SH-SY5Y (cell line): ENCODE data around the gene CRABP1.

Experiments used
- GATA2 ChIP-seq: IDR thresholded peaks from 2 replicates; pipeline ENCODE4 v1.6.1; 2011; ENCODE audit warnings: mild to moderate bottlenecking, low read depth, low read length
- GATA3 ChIP-seq: IDR thresholded peaks from 2 replicates; pipeline ENCODE4 v1.6.1; 2011; ENCODE audit warnings: low read depth, mild to moderate bottlenecking, low read length, moderate library complexity

The CRABP1 gene

GRCh38 chr15:78324144-78324543 is 16.0 kb upstream of the CRABP1 start:
- TF ChIP-seq GATA2, result no peak

GRCh38 chr15:78325092-78325843 is 14.9 kb upstream of the CRABP1 start:
- no peak for TF ChIP-seq GATA3
- no peak for TF ChIP-seq GATA2

DNA sequence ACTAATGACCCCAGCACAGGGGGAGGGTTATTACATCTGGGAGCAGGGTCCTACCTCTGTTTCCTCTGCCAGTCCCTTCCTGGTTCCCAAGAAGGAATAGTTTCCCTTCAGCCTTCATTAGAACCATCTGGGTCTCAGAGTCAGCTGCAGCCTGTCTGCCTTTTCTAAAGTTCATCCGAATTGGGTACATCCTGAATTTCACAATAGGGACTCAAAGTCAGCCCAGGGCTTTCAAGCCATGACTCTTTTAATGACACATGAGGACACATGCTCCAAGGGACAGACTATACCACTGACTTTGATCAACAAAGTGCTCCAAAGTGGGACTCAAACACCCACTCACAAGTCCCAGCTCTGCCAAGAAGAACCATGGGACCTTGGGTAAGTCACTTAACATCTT is 12.7 kb upstream of the CRABP1 start:
- TF ChIP-seq GATA3, result no peak
- TF ChIP-seq GATA2, result no peak

- TF ChIP-seq GATA3, result no peak
These were observed 10.5 kb upstream of the CRABP1 start for GRCh38 chr15:78329625-78330024.

- TF ChIP-seq GATA3 (no peak), GATA2 (no peak)
These were observed 5.3 kb upstream of the CRABP1 start for GRCh38 chr15:78334845-78335244.

DNA sequence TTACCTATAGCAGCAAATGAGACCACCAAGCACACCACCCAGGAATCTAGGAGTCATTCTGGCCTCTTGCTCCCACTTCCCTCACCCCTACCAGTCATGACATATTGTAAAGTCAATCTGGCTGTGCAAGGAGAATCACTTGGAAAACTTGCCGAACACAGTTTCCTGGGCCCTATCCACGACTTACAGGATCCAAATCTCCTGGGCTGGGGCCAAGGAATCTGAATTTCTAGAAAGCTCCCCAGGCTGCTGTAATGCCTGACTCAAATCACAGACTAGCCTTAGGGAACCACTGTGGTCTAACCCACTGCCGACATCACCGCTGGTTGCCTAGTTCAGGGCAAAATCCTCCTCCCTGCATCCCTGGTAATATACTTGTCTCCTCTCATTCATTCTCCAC is 4.2 kb upstream of the CRABP1 start:
- TF ChIP-seq GATA2 (no peak), GATA3 (no peak)

DNA sequence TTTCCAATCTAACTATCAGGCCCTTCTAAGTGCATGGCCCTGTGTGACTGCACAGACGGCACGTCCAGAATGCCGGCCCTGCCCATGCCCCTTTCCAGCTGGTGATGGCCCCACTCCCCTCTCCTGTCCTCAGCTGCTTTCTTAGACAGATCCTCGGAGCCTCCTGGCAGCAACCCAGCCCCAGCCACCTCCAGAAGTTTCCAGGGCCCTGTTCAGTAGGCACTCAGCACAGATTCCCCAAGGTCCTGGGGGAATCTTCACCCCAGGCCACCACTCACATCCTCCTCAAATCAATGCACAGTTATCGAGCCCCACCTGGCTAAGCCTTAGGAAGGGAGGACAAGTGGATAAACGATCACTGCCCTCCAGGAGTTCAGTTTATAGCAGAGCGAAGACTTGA is 1.4 kb upstream of the CRABP1 start:
- no peak for TF ChIP-seq GATA3
- no peak for TF ChIP-seq GATA2

DNA sequence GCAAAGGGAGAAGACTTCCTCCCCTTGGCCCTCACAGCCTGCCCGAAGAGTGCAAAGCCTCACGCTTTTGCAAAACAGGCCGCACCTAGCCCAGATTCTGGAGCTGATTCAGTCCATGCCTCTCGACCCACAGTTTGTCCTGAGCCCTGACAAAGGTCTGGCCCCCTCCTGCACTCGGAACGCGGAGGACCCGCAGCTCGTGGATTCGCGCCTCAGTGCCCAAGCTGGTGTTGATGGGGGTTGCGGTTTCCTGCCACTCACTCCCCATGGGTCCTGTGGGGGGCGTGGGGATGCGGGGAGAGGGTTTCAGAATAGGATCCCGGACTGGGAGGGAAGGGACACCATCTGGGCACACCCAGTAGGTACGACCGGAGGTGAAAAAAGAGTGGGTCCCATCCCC is 594 bp upstream of the CRABP1 start:
- TF ChIP-seq GATA2, result no peak
- TF ChIP-seq GATA3, result no peak

DNA sequence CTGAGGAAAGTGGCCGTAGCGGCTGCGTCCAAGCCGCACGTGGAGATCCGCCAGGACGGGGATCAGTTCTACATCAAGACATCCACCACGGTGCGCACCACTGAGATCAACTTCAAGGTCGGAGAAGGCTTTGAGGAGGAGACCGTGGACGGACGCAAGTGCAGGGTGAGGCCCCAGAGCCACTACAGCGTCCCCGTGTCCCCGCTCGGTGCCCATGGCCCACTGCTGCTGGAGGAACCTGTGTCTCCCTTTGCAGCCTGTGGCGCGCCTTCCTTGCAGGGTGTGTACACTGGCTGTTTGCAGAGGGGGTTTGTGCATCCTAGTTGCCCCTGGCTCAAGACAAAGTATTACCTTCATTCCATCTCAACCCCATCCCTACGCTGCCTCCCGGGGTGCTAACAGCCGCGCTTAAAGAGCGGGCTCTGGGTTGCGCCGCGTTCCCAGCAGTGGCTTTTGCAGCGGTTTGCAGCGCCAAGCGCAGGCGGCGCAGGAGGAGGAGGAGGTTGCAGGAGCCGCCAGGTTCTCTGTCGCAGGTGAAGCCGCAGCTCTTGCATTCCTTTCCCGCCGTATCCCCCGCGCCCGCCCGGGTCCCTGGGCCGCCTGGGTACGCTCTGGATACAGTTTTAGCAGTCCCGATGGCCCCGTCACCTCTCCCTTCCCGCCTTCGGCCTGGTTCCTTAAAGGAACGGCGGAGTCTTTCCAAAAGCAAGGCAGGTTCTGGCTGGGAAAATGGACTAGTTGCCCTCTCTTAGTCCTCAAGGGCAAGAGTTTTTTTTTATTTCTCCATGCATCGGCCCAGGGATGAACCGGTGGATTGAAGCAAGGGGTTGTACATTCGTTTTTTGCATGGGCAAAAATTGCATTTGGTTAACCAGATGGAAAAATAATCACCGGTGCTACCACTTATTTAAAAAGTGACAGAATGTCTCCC is 1.2 kb downstream of the CRABP1 start:
- TF ChIP-seq GATA3, result no peak
- no peak for TF ChIP-seq GATA2

GRCh38 chr15:78342021-78342420 is 1.9 kb downstream of the CRABP1 start:
- TF ChIP-seq GATA2 (no peak), GATA3 (no peak)

DNA sequence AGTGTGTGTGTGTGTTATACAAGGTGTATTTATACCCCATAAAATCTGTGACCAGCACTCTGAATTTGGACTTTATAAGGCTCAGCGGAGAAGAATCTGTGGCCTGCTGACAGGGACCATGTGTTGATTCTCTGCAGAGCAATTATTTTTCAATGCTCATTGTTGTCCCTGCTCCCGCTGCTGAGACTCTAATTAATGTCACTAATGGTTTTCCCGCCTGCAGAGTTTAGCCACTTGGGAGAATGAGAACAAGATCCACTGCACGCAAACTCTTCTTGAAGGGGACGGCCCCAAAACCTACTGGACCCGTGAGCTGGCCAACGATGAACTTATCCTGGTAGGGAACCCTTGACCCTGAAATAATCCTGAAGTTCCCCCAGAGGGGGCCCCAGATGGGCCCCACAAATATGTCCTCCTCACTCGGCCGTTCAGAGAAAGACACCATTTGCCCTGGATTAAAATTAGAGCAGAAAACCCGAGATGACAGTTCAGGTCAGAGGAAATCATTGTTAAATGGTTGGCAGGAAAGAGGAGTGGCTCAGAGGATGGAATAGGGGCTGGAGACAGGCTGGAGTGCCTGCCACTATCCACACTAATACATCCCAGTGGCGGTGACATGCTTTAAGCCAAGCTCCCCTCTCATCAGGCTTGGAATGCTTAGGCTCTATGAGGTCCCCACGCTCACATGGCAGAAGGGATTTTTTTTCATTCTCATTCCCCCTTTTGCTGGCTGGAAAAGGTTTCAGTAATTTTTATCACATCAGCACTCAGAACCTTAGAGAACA is 3.3 kb downstream of the CRABP1 start:
- TF ChIP-seq GATA3 (no peak), GATA2 (no peak)

DNA sequence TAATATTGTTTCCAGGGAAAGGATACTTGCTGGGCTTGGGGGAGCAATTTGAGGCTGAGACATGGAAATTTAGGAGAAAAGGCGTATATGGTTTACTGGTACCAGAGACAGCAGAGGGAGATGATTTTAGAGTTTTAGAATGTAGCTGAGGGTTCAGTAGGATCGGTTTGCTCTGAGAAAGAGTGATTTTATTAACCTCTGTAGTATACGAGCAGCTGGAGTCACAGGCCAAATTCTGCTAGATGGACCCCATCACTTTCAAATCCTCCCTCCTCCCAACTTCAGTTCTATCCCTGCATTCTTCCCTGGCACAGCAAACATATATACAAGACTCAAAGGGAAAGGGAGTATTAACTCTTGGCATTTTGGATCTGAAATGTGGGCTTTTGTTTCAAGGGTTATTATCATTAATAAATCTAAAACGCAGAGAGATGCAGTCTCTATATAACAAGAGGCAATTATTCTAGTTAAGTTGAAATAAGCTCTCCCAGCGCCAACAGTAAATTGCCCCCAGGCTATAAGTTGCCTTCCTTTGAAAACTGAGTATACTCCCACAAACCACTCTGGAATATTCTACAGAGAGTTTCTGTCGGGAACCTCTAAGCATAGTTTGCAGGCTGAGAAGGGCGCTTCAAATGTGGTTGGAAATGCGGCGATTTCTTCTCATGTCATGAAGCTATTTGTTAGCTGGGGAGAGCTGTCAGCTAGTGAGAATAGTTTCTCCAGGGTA is 5.4 kb downstream of the CRABP1 start:
- no peak for TF ChIP-seq GATA2
- TF ChIP-seq GATA3, result no peak

DNA sequence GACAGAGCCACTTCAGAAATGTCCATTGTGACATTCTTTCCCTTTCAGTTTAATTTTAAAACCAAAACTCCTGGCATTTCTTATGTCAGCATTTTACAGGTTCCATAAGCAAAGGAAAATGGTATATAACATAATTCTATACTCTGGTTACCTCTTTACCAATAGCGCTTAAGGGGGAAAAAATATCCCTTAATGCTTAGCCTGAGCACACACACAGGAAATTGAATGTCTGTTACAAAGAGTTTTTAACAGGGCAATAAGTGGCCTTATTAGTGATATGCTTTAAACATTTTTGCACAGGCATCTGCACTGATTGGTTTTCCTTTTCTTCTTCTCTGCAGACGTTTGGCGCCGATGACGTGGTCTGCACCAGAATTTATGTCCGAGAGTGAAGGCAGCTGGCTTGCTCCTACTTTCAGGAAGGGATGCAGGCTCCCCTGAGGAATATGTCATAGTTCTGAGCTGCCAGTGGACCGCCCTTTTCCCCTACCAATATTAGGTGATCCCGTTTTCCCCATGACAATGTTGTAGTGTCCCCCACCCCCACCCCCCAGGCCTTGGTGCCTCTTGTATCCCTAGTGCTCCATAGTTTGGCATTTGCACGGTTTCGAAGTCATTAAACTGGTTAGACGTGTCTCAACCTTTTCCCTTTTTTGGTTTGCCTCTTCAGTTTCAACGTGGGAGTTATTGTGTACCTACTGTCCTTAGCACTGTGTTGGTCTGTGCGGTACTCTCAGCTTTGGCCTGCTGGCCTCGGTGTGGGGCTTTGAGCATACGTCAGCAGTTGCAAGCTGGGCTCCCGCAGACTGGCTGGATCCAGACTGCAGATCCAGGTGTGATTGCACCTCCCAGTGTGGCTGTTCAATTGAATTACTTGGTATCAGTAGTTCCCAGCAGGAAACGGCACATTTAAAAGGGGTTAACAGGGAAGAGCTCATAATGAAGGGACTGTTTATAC is 7.7 kb downstream of the CRABP1 start:
- TF ChIP-seq GATA2 (no peak), GATA3 (no peak)
